ENCODE data around the gene GRID1.

GRID1 gene

GRCh38 chr10:85914720-85915119 is 451.9 kb downstream of the GRID1 start:
- no peaks in the 10 kb centered on the region for H3K9me3 Mint-ChIP-seq
- no peak for TF ChIP-seq CTCF (IDR thresholded peaks at IDR 0.05)
- H3K36me3 Mint-ChIP-seq (ENCODE audit: low read depth) = no peaks in the 10 kb centered on the region
- H3K27me3 Mint-ChIP-seq (ENCODE audit: low read depth, poor library complexity) = peaks cover 14% of the 10 kb centered on the region
- H3K4me3 Mint-ChIP-seq = no peak overlapping the region
- H3K4me1 Mint-ChIP-seq = peaks cover 9% of the 10 kb centered on the region
- DNase-seq = no peak
- no peak overlapping the region for H3K27ac Mint-ChIP-seq

- no peak for TF ChIP-seq CTCF (IDR thresholded peaks at IDR 0.05)
- no peak overlapping the region for H3K4me3 Mint-ChIP-seq
- H3K27ac Mint-ChIP-seq = no peak overlapping the region
- H3K27me3 Mint-ChIP-seq (ENCODE audit: low read depth, poor library complexity) = peaks cover 9% of the 10 kb centered on the region
- H3K4me1 Mint-ChIP-seq = no peaks in the 10 kb centered on the region
- no peak for DNase-seq
- no peaks in the 10 kb centered on the region for H3K9me3 Mint-ChIP-seq
- H3K36me3 Mint-ChIP-seq (ENCODE audit: low read depth) = no peaks in the 10 kb centered on the region
These were observed 458.1 kb downstream of the GRID1 start for GRCh38 chr10:85908462-85908861.

- DNase-seq = no peak
- Mint-ChIP-seq H3K27ac (no peak overlapping the region), H3K4me1 (no peaks in the 10 kb centered on the region), H3K9me3 (no peaks in the 10 kb centered on the region), H3K36me3 (ENCODE audit: low read depth) (no peaks in the 10 kb centered on the region), H3K4me3 (no peak overlapping the region), H3K27me3 (ENCODE audit: low read depth, poor library complexity) (peaks cover 4% of the 10 kb centered on the region)
- no peak for TF ChIP-seq CTCF (IDR thresholded peaks at IDR 0.05)
These were observed 464.5 kb downstream of the GRID1 start for GRCh38 chr10:85902051-85902450.

GRCh38 chr10:85901599-85901998 is 465.0 kb downstream of the GRID1 start:
- Mint-ChIP-seq H3K4me3 (no peak overlapping the region), H3K27me3 (ENCODE audit: low read depth, poor library complexity) (peaks cover 4% of the 10 kb centered on the region), H3K4me1 (no peaks in the 10 kb centered on the region), H3K9me3 (no peaks in the 10 kb centered on the region), H3K36me3 (ENCODE audit: low read depth) (no peaks in the 10 kb centered on the region), H3K27ac (no peak overlapping the region)
- no peak for DNase-seq
- no peak for TF ChIP-seq CTCF (IDR thresholded peaks at IDR 0.05)

DNA sequence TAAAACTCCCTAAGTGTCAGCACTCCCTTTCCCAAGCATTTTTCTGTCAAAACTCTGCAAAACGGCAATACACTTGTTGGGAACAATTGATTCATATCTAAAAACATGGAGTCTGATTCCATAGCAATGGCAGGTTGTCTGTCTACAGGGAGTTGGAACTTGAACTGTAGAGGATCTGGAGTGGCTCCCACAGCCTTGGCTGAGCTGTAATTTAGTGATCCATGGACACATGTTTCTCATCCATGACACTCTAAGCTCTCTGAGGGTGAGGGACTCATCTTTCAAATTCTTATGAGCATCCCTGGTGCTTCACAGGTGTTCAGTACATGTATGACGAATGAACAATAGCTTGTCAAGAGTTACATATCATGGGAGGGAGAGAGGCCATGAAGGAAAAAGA is 466.1 kb downstream of the GRID1 start:
- no peak overlapping the region for H3K27ac Mint-ChIP-seq
- H3K4me1 Mint-ChIP-seq = no peaks in the 10 kb centered on the region
- no peaks in the 10 kb centered on the region for H3K36me3 Mint-ChIP-seq (ENCODE audit: low read depth)
- no peak for TF ChIP-seq CTCF (IDR thresholded peaks at IDR 0.05)
- H3K9me3 Mint-ChIP-seq = no peaks in the 10 kb centered on the region
- no peak for DNase-seq
- H3K27me3 Mint-ChIP-seq (ENCODE audit: low read depth, poor library complexity) = peaks cover 4% of the 10 kb centered on the region
- no peak overlapping the region for H3K4me3 Mint-ChIP-seq

DNA sequence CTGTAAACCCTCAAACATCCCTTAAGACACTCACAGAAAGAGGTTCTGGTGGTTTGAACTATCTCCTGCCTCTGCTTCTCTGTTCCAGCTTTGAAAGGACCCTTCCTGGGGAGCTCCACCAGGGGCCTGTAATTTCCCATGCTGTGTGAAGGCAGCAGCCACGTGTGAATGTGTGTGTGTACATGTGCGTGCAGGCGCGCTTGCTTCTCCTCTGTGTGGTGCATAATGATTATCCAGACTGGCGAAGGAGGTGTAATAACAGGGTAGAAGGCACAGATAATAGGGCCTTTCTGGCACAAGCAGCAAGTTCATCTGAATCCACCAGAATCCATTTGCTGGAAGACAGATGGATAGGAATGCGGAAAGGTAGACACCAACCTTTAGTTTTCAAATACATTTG is 466.5 kb downstream of the GRID1 start:
- DNase-seq = no peak
- no peaks in the 10 kb centered on the region for H3K4me1 Mint-ChIP-seq
- H3K27me3 Mint-ChIP-seq (ENCODE audit: low read depth, poor library complexity) = peaks cover 7% of the 10 kb centered on the region
- H3K27ac Mint-ChIP-seq = no peak overlapping the region
- no peak for TF ChIP-seq CTCF (IDR thresholded peaks at IDR 0.05)
- no peaks in the 10 kb centered on the region for H3K36me3 Mint-ChIP-seq (ENCODE audit: low read depth)
- H3K4me3 Mint-ChIP-seq = no peak overlapping the region
- no peaks in the 10 kb centered on the region for H3K9me3 Mint-ChIP-seq

All from nephron progenitor cell (in vitro differentiated cells).